Naive thymus-derived CD4-positive, alpha-beta T cell (primary cell): ENCODE measurements around the gene CEP78. TPM values are rescaled to one million over a fixed set of nuclear protein-coding genes. Genes with fewer than 3 reads are reported as not detected.

Source experiments
- ATAC-seq: fragments of 150-1000 bp; cut with Tn5 transposase; 2 replicates; pipeline ENCODE4 v1.10.0; 2021; ENCODE audit warnings: mild to moderate bottlenecking, moderate library complexity
- CTCF ChIA-PET: fragments of 350-600 bp; sonication (Branson Sonifier 250); formaldehyde crosslinking; loops from one replicate; lab custom pipeline; 2021; ENCODE audit warnings: antibody characterized with exemption; lab: Charles Lee
- POLR2A ChIA-PET: fragments of 350-600 bp; sonication (Branson Sonifier 250); formaldehyde crosslinking; loops from one replicate; lab custom pipeline; 2021; ENCODE audit warnings: antibody characterized with exemption, inconsistent platforms; lab: Charles Lee
- DNase-seq, 9 donors: peaks; one replicate each; pipeline versions ENCODE4 v3.0.0 to v3.0.0-alpha.2; 2020 to 2022; ENCODE audit warnings: mixed read lengths in 1 of 9
- H3K27ac ChIP-seq: one replicate; pipeline ENCODE4 v1.7.0; 2013; ENCODE audit warnings: mild to moderate bottlenecking, low read depth, low read length, moderate library complexity
- H3K27me3 ChIP-seq, 2 donors: one replicate each; pipeline ENCODE4 v1.7.0; 2013; ENCODE audit warnings: low read length in 2 of 2, mild to moderate bottlenecking in 2 of 2, moderate library complexity in 2 of 2; ENCODE audit not compliant: control insufficient read depth in 2 of 2, insufficient read depth in 2 of 2
- H3K36me3 ChIP-seq, 3 experiments: 1 replicate in 2 of 3; 2 replicates in 1 of 3; pipeline ENCODE4 v1.7.0; 2013; ENCODE audit warnings: low read length in 3 of 3, mild to moderate bottlenecking in 3 of 3, moderate library complexity in 1 of 3; ENCODE audit not compliant: insufficient read depth in 3 of 3, control insufficient read depth in 2 of 3
- H3K4me1 ChIP-seq, 2 donors: one replicate each; pipeline ENCODE4 v1.7.0; 2013; ENCODE audit warnings: low read length in 2 of 2, mild to moderate bottlenecking in 2 of 2, moderate library complexity in 1 of 2; ENCODE audit not compliant: control insufficient read depth in 2 of 2, insufficient read depth in 2 of 2
- H3K4me3 ChIP-seq: 2 replicates; pipeline ENCODE4 v1.7.0; 2013; ENCODE audit warnings: mild to moderate bottlenecking, low read length
- H3K9me3 ChIP-seq, 3 experiments: 1 replicate in 2 of 3; 2 replicates in 1 of 3; pipeline ENCODE4 v1.7.0; 2013; ENCODE audit warnings: low read length in 3 of 3; ENCODE audit not compliant: control insufficient read depth in 2 of 3
- H3K27ac Mint-ChIP-seq, 9 donors: one replicate each; pipeline ENCODE4 v1.8.0; 2020 to 2022; ENCODE audit warnings: mixed read lengths in 9 of 9, mild to moderate bottlenecking in 8 of 9, moderate library complexity in 5 of 9, inconsistent platforms in 2 of 9
- H3K27me3 Mint-ChIP-seq, 5 donors: one replicate each; pipeline ENCODE4 v1.8.0; 2021 to 2022; ENCODE audit warnings: mixed read lengths in 5 of 5, mild to moderate bottlenecking in 1 of 5
- H3K36me3 Mint-ChIP-seq, 5 donors: one replicate each; pipeline ENCODE4 v1.8.0; 2020 to 2022; ENCODE audit warnings: mixed read lengths in 5 of 5, mild to moderate bottlenecking in 3 of 5, inconsistent platforms in 1 of 5
- H3K4me1 Mint-ChIP-seq, 7 donors: one replicate each; pipeline ENCODE4 v1.8.0; 2020 to 2022; ENCODE audit warnings: mixed read lengths in 7 of 7, mild to moderate bottlenecking in 3 of 7, inconsistent platforms in 1 of 7
- H3K4me3 Mint-ChIP-seq, 10 donors: one replicate each; pipeline ENCODE4 v1.8.0; 2020 to 2022; ENCODE audit warnings: mild to moderate bottlenecking in 10 of 10, mixed read lengths in 10 of 10, moderate library complexity in 6 of 10, inconsistent platforms in 2 of 10
- H3K9me3 Mint-ChIP-seq, 11 donors: one replicate each; pipeline ENCODE4 v1.8.0; 2020 to 2022; ENCODE audit warnings: mixed read lengths in 11 of 11, mild to moderate bottlenecking in 4 of 11, inconsistent platforms in 1 of 11, moderate library complexity in 1 of 11
- intact Hi-C, 2 donors: fragments of 100-400 bp; cut with micrococcal nuclease; formaldehyde crosslinking; loops; one replicate each; pipeline ENCODE4 v1.15.1; 2023
- polyA plus RNA-seq, 2 donors: library from polyadenylated mRNA; unstranded; fragments of 300-500 nt; fragmentation: Illumina TruSeq; gene quantifications; one replicate each; pipeline ENCODE4 v1.2.3, GENCODE V29; 2021
- total RNA-seq, 6 experiments: library from RNA in 5 of 6; stranded (reverse) in 5 of 6; gene quantifications; 1 replicate in 5 of 6; 2 replicates in 1 of 6; pipeline ENCODE4 v1.2.3 and lab custom pipeline; 2021 to 2026

CEP78 gene
- total and polyA plus RNA-seq, 7 experiments from 2014 or later: 10.9 to 34.8 (median 23.1) TPM

DNA sequence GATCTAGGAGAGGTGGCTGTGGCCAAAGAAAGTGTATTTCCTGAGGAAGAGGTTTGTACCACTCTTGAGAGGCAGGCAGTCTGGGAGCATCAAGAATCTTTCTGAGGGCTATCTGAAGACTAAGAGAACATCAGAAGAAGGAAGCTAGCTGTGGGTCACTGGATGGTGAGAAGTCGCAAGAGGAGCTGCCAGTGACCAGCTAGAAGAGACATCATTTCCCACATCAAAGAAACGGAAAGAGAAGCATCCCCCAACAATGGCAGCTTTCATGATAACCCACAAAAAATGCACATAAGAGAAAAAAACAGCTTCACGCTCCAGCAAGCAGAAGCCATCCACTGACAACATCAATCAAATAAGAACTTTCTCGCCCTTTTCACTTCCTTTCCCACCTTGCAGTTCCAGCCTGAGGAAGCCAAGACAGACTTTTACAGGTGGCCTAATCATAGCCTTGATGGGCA, 25.0 kb upstream of the CEP78 start:
- intact Hi-C loops: loop anchor here (2.0 to 10.0 kb wide), 12 partner anchors 24 to 1034 kb away; partner anchors contain the start of genes GNAQ (in 1 of the 2) and VPS13A (in 1 of the 2)

DNA sequence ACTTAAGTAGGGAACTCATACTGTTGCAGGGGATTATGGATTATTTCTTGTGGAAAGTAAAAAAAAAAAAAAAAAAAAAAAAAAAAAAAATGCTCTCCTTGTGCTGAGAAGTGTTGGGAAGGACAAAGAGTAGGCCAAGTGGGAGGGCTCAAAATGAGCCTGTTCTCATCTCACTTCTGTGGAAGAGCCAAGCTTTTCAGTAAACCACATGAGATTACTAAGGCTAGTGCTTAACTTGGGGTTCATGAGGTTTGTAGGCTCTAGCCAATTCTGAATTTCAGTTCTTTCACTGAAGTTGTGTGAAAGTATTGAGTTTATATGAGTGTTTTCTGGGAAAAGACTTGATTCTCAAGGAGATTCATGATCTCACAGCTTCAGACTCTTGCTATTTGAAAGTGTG, 23.0 kb upstream of the CEP78 start:
- Mint-ChIP-seq H3K27ac (peak overlapping the region in 4 of 9 donors; percentile 29 to 89 (median 59)), H3K4me1 (peaks cover 17 to 57% (median 51%) of the 10 kb centered on the region in 7 donors), H3K27me3 (no peaks in the 10 kb centered on the region), H3K4me3 (peak overlapping the region in 2 of 10 donors; percentile 27 to 75), H3K36me3 (peaks cover 0 to 2% (median 0%) of the 10 kb centered on the region in 5 donors), H3K9me3 (peaks cover 0 to 4% (median 0%) of the 10 kb centered on the region in 11 donors)
- Histone ChIP-seq H3K4me3 (no peak overlapping the region), H3K9me3 (no peaks in the 10 kb centered on the region), H3K36me3 (no peaks in the 10 kb centered on the region), H3K27ac (no peak overlapping the region), H3K27me3 (no peaks in the 10 kb centered on the region), H3K4me1 (peaks cover 34 to 38% of the 10 kb centered on the region in 2 donors)
- ATAC-seq (no peak), DNase-seq (no peak)
- ChIA-PET CTCF (interaction anchor here (0.6 to 3.5 kb wide), 8 partner anchors 9 to 371 kb away, joined by 3 to 20 read pairs (median 4); no protein-coding TSS in a partner anchor), POLR2A (interaction anchor here (1.1 kb wide), 1 partner anchor 235 kb away, joined by 3 read pairs; no protein-coding TSS in a partner anchor)
- intact Hi-C loops: loop anchor here (1.0 to 10.0 kb wide), 21 partner anchors 12 to 1036 kb away; partner anchors contain the start of genes GNAQ (in 1 of the 2) and VPS13A (in 1 of the 2)

More for the DNA sequence above, 25.0 kb upstream of the CEP78 start:
- Histone ChIP-seq H3K4me1 (peaks cover 34 to 38% of the 10 kb centered on the region in 2 donors), H3K27ac (peak overlapping the region; percentile 38), H3K4me3 (peak overlapping the region; percentile 3), H3K9me3 (peaks cover 0 to 3% (median 0%) of the 10 kb centered on the region in 3 experiments), H3K27me3 (no peaks in the 10 kb centered on the region), H3K36me3 (no peaks in the 10 kb centered on the region)
- Mint-ChIP-seq H3K27me3 (no peaks in the 10 kb centered on the region), H3K4me3 (peak overlapping the region; percentile 41 to 80 (median 74)), H3K27ac (peak overlapping the region; percentile 76 to 94 (median 89)), H3K4me1 (peaks cover 20 to 58% (median 53%) of the 10 kb centered on the region in 7 donors), H3K36me3 (peaks cover 0 to 8% (median 0%) of the 10 kb centered on the region in 5 donors), H3K9me3 (peaks cover 0 to 23% (median 10%) of the 10 kb centered on the region in 11 donors)
- CTCF ChIA-PET: interaction anchor here (0.7 to 3.5 kb wide), 7 partner anchors 10 to 234 kb away, joined by 3 to 20 read pairs (median 8); no protein-coding TSS in a partner anchor
- ATAC-seq: peak; percentile 66
- POLR2A ChIA-PET: interaction anchor here (0.5 to 2.6 kb wide), 5 partner anchors 10 to 224 kb away, joined by 3 to 28 read pairs (median 5); partner anchors contain the start of gene CEP78
- peak in 7 of 9 donors; percentile 19 to 54 (median 34) for DNase-seq

DNA sequence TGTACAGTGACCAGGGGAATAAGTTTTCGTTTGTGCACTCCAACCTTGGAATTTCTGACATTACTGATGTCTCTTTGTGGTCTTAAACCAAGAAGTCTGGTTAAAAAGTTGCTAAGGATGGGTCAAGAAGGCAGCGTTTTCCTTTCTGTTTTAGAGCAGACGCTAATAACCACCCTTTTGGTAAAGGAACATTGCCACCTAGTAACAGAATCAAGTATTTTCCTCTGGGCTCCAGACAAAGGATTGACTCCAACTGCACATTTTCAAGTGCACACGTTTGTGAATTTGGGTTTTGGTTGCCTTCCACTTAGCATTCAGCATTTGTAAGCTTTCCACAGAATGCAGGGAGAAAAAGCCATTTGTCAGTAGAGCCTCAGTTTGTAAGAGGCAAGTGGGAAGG, 22.2 kb upstream of the CEP78 start:
- H3K27ac ChIP-seq: no peak overlapping the region
- ChIA-PET POLR2A (interaction anchor here (0.7 to 1.3 kb wide), 3 partner anchors 12 to 236 kb away, joined by 3 read pairs; no protein-coding TSS in a partner anchor), CTCF (interaction anchor here (0.6 to 2.4 kb wide), 13 partner anchors 8 to 756 kb away, joined by 3 to 17 read pairs (median 4); no protein-coding TSS in a partner anchor)
- DNase-seq: peak in 6 of 9 donors; percentile 12 to 54 (median 40)
- Mint-ChIP-seq H3K4me3 (peak overlapping the region in 3 of 10 donors; percentile 16 to 61 (median 46)), H3K27ac (peak overlapping the region in 4 of 9 donors; percentile 30 to 89 (median 74)), H3K9me3 (no peaks in the 10 kb centered on the region), H3K4me1 (peaks cover 17 to 51% (median 44%) of the 10 kb centered on the region in 7 donors), H3K27me3 (peaks cover 0 to under 1% (median 0%) of the 10 kb centered on the region in 5 donors), H3K36me3 (peaks cover 0 to 2% (median 0%) of the 10 kb centered on the region in 5 donors)
- peak; percentile 65 for ATAC-seq
- peaks cover 34 to 38% of the 10 kb centered on the region in 2 donors for H3K4me1 ChIP-seq
- H3K9me3 ChIP-seq: no peaks in the 10 kb centered on the region
- intact Hi-C loops: loop anchor here (1.0 to 10.0 kb wide), 21 partner anchors 12 to 1036 kb away; partner anchors contain the start of genes GNAQ (in 1 of the 2) and VPS13A (in 1 of the 2)
- H3K36me3 ChIP-seq: no peaks in the 10 kb centered on the region
- no peak overlapping the region for H3K4me3 ChIP-seq
- H3K27me3 ChIP-seq: no peaks in the 10 kb centered on the region

DNA sequence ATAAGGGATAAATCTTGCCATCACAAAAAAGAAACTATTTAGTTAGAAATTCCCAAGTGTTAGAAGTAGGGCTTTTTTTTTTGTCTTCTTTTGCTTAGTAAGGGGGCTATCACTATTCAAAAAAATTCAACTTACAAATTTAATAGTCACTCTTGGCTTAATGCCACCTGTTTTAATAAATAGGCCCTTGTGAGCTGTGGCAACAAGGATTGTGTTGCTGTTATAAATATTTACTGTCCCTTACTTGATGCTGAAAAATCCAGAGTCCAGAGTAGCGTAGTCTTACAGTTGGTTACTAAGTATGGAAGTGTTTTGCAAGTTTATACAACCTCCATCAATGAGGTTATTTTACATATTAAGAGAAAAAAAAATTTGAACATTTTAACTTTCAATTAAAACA, 21.4 kb upstream of the CEP78 start:
- H3K27ac Mint-ChIP-seq: no peak overlapping the region
- Histone ChIP-seq H3K36me3 (no peaks in the 10 kb centered on the region), H3K4me1 (peaks cover 34 to 38% of the 10 kb centered on the region in 2 donors), H3K4me3 (no peak overlapping the region), H3K9me3 (no peaks in the 10 kb centered on the region), H3K27ac (no peak overlapping the region), H3K27me3 (no peaks in the 10 kb centered on the region)
- DNase-seq (no peak), ATAC-seq (no peak)
- ChIA-PET POLR2A (interaction anchor here (0.6 to 1.3 kb wide), 3 partner anchors 11 to 83 kb away, joined by 3 read pairs; no protein-coding TSS in a partner anchor), CTCF (interaction anchor here (0.6 to 2.4 kb wide), 11 partner anchors 7 to 757 kb away, joined by 3 to 17 read pairs (median 5); no protein-coding TSS in a partner anchor)
- H3K27me3 Mint-ChIP-seq: peaks cover 0 to 8% (median 0%) of the 10 kb centered on the region in 5 donors
- H3K36me3 Mint-ChIP-seq: peaks cover 0 to 2% (median 0%) of the 10 kb centered on the region in 5 donors
- intact Hi-C loops: loop anchor here (5.0 to 10.0 kb wide), 11 partner anchors 42 to 1037 kb away; partner anchors contain the start of genes GNAQ (in 1 of the 2) and VPS13A (in 1 of the 2)
- H3K9me3 Mint-ChIP-seq: no peaks in the 10 kb centered on the region
- peaks cover 17 to 45% (median 39%) of the 10 kb centered on the region in 7 donors for H3K4me1 Mint-ChIP-seq
- no peak overlapping the region for H3K4me3 Mint-ChIP-seq

DNA sequence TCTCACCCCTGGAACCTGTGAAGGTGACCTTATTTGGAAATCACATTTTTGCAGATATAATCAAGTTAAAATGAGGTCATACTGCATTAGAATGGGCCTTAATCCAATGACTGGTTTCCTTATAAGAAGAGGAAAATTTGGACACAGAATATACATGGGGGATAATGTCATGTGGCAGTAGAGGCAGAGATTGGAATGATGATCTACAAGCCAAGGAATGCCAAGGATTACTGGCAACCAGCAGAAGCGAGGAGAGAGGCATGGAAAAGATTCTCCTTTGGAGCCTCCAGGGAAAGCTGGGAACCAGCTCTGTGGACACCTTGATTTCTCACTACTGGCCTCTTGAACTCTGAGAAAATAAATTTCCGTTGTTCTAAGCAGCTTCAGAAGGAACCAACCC, 20.2 kb upstream of the CEP78 start:
- H3K4me3 Mint-ChIP-seq: no peak overlapping the region
- no peak overlapping the region for H3K27ac Mint-ChIP-seq
- Histone ChIP-seq H3K27ac (no peak overlapping the region), H3K9me3 (no peaks in the 10 kb centered on the region), H3K27me3 (no peaks in the 10 kb centered on the region), H3K36me3 (no peaks in the 10 kb centered on the region), H3K4me3 (no peak overlapping the region), H3K4me1 (peaks cover 28 to 32% of the 10 kb centered on the region in 2 donors)
- no peak for DNase-seq
- intact Hi-C loops: loop anchor here (10.0 kb wide), 3 partner anchors 311 to 761 kb away; no protein-coding TSS in a partner anchor
- peaks cover 0 to 10% (median 0%) of the 10 kb centered on the region in 5 donors for H3K27me3 Mint-ChIP-seq
- CTCF ChIA-PET: interaction anchor here (0.6 to 2.4 kb wide), 11 partner anchors 9 to 758 kb away, joined by 3 to 12 read pairs (median 3); no protein-coding TSS in a partner anchor
- peaks cover 0 to 2% (median 0%) of the 10 kb centered on the region in 5 donors for H3K36me3 Mint-ChIP-seq
- H3K4me1 Mint-ChIP-seq: peaks cover 11 to 33% (median 30%) of the 10 kb centered on the region in 7 donors
- POLR2A ChIA-PET: interaction anchor here (0.8 to 1.1 kb wide), 2 partner anchors 187 to 238 kb away, joined by 3 read pairs; no protein-coding TSS in a partner anchor
- no peak for ATAC-seq
- H3K9me3 Mint-ChIP-seq: no peaks in the 10 kb centered on the region

DNA sequence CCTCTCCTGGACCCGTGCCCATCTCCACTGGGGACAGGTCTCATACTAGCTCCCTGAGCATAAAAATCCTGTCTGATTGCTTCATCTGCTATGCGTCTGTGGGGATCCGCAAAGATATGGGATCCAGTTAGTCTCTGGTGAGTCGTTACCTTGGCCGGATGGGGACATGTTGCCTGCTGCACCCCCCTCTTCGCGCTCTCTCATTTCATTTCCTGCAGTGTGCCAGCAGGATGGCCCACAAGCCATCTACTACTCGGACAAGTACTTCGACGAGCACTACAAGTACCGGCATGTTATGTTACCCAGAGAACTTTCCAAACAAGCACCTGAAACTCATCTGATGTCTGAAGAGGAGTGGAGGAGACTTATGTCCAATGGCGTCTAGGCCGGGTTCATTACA, 17.0 kb upstream of the CEP78 start:
- no peak overlapping the region for H3K4me3 Mint-ChIP-seq
- Histone ChIP-seq H3K4me3 (no peak overlapping the region), H3K4me1 (peaks cover 0 to 1% of the 10 kb centered on the region in 2 donors), H3K36me3 (no peaks in the 10 kb centered on the region), H3K27ac (no peak overlapping the region), H3K27me3 (no peaks in the 10 kb centered on the region), H3K9me3 (no peaks in the 10 kb centered on the region)
- H3K36me3 Mint-ChIP-seq: no peaks in the 10 kb centered on the region
- peaks cover 0 to 5% (median 1%) of the 10 kb centered on the region in 7 donors for H3K4me1 Mint-ChIP-seq
- CTCF ChIA-PET: no interaction called here
- DNase-seq (no peak), ATAC-seq (no peak)
- POLR2A ChIA-PET: interaction anchor here (0.6 kb wide), 1 partner anchor 270 kb away, joined by 3 read pairs; no protein-coding TSS in a partner anchor
- H3K9me3 Mint-ChIP-seq: peaks cover 0 to 3% (median 0%) of the 10 kb centered on the region in 11 donors
- no peak overlapping the region for H3K27ac Mint-ChIP-seq
- intact Hi-C loops: loop anchor here (10.0 kb wide), 3 partner anchors 314 to 764 kb away; no protein-coding TSS in a partner anchor
- H3K27me3 Mint-ChIP-seq: peaks cover 0 to 27% (median 0%) of the 10 kb centered on the region in 5 donors
